ENCODE results near the gene FOXB1.
A peak's percentile ranks its signal among the peaks of the same experiment; 100 is the strongest.

The FOXB1 gene

DNA sequence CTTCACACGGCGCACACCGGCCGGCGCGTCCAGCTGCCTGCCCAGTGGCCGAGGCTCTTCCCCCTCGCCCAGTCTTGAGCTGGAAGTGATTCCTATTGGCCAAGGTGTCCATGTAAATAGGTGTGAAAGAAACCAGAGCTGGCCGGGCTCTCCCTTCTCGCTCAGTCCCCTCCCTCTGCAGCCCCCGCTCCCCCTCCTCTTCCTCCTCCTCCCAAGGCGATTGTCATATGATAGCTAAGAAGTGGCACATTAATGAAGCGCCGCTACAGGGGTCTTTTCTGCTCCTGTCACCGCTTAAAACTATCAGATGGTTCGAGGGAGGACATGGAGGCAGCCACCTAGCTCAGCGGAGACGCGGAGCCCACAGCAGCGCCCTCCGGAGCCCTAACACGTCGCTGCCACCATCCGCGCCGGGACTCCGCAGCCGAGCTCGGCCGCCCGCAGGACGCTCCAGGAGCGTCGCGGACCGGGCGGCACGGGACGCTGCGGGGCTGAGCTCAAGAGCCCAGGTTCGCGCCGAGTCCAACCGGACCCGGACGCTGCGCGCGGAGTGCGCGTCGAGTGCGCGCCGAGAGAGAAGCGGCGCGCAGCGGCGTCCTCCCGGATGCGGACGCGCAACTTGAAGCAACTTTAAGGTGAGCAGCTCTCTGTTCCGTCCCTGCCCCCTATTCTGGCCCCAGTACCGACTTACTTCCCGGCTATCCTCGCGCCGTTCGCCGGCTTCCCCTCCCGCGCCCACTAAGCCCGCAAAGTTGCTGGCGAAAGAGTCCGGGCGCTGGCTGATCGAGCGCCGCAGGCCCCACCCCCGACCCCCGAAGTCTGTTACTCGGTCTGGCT, at the start of gene FOXB1:
FOXB1 (plus strand) TSS at position 303 of the 837 bp plus-strand sequence. CDS start 653 bp downstream, outside the sequence.
- DNase-seq (ENCODE audit: extremely low read depth in 1 of 2, low read depth in 1 of 2) = no peak

DNA sequence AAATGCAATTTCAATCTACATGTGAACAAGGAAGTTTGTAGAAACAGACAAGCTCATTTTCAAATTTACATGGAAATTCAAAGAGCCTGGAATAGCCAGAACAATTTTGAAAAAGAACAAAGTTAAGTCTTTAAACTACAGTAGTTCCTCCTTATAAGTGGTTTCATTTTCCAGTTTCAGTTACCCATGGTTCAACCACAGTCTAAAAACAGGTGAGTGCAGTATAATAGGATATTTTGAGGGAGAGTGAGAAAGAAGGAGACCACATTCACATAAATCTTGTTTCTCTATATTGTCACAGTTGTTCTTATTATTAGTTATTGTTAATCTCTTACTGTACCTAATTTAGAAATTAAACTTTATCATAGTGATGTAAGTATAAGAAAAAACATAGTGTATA, 45.8 kb upstream of the FOXB1 start:
- DNase-seq (ENCODE audit: extremely low read depth in 1 of 2, low read depth in 1 of 2) = no peak

DNA sequence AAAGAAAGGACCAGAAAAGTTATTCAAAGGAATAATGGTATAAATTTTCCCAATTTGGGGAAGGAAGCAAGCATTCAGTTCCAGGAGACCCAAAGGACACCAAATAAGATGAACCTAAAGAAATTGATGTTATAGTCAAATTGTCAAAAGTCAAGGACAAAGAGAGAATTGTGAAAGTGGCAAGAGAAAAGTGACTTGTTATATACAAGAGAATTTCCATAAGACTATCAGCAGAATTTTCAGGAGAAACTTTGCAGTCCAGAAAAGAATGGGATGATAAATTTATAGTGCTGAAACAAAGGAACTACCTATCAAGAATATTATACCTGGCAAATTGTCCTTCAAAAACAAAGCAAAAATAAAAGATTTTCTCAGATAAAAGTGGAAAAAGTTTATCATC, 43.8 kb upstream of the FOXB1 start:
- DNase-seq (ENCODE audit: extremely low read depth in 1 of 2, low read depth in 1 of 2) = no peak

DNA sequence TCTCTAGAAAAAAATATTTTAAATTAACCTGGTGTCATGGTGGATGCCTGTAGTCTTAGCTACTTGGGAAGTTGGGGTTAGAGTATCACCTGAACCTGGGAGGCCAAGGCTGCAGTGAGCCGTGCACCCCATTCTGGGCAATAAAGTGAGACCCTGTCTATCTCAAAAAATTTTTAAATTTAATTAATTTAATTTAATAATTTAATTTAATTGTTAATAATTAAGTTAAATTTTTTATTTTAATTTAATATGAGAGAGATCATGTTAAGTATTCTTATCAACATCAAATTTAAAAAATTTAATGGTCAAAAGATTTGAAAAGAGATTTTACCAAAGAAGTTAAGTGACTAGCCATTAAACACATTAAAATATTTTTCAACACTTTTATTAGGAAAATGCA, 40.8 kb upstream of the FOXB1 start:
- DNase-seq (ENCODE audit: extremely low read depth in 1 of 2, low read depth in 1 of 2) = no peak

DNA sequence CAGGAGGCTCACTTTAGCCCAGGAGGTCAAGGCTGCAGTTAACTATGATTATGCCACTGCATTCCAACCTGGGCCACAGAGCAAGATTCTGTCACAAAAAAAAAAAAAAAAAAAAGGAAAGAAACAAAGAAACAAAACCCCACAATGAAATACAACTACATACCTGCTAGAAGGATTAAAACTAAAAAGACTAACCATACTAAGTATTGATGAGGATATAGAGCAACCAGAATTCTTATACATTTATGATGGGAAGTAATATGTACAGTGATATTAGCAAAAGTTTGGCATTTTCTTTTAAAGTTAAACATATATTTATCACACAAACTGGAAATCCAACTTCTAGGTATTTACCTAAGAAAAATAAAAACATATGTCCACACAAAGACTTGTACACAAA, 40.2 kb upstream of the FOXB1 start:
- DNase-seq (ENCODE audit: extremely low read depth in 1 of 2, low read depth in 1 of 2) = no peak

DNA sequence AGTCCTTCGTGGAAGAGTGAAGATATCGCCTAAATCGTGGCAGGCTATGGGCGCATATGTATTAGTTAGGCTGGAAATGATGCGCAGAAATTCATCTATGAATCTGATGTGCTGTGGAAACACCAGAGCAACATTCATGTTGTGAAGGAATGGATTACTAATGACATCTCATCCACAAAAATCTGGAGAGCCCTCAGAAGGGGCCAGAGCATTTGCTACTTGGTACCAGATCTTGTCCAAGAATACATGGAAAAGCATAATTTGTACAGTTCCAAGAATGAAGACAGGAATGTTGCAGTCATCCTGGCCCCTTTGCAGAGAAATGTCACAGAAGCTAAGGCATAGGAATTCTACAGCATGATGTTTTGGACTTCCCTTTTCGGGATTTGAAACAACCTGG, 38.4 kb upstream of the FOXB1 start:
- no peak for DNase-seq (ENCODE audit: extremely low read depth in 1 of 2, low read depth in 1 of 2)

DNA sequence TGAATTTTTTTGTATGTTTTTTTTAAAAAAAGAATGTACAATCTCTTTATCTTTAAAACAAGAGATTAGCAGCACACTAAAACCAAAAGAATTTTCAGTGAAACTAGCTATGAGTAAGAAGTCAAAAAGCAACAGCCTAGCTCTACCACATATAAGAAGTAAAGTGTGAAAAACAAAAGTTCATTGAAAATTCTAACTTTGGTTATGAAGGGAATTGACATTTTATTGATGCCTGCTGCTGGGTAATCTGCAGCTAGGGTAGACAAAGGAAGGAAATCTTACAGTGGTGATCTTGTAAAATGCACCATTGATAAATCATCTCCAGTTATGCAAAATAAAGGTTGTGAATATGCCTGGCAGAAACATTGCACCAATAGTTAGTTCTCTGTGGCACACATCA, 37.8 kb upstream of the FOXB1 start:
- no peak for DNase-seq (ENCODE audit: extremely low read depth in 1 of 2, low read depth in 1 of 2)

DNA sequence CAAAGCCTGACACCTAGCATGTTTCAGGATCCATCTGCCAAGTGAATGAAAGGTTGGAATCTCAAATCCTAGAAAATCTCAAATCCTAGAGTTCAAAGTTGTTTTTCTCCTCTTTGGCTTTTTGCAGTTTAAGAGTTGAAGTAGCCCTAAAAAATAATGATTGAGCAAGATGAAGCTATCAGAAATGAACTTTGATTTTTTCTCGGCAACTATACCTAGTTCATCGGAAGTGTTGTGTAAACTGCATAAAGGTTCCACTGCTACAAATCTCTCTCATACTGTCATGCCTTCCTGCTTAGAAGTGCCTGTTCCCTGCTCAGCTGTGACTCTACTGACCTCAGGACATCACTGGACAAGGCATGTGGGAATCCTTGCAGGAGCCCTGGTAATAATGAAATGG, 35.8 kb upstream of the FOXB1 start:
- DNase-seq (ENCODE audit: extremely low read depth in 1 of 2, low read depth in 1 of 2) = no peak

DNA sequence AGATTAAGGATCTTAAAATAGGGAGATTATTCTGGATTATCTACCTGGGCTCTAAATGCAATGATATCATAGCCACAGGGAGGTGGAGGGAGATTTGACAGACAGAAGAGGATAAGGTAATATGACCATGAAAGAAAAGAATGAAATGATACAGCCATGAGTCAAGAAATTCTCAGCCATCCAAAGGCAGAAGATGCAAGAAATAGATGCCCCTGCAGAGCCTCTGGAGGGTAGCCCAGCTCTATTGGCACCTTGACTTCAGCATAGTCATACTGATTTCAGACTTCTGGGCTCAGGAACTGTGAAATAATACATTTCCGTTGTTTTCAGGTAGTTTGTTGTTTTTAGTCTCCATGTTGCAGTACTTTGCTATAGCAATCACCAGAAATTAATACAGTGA, 31.9 kb upstream of the FOXB1 start:
- DNase-seq (ENCODE audit: extremely low read depth in 1 of 2, low read depth in 1 of 2) = no peak

DNA sequence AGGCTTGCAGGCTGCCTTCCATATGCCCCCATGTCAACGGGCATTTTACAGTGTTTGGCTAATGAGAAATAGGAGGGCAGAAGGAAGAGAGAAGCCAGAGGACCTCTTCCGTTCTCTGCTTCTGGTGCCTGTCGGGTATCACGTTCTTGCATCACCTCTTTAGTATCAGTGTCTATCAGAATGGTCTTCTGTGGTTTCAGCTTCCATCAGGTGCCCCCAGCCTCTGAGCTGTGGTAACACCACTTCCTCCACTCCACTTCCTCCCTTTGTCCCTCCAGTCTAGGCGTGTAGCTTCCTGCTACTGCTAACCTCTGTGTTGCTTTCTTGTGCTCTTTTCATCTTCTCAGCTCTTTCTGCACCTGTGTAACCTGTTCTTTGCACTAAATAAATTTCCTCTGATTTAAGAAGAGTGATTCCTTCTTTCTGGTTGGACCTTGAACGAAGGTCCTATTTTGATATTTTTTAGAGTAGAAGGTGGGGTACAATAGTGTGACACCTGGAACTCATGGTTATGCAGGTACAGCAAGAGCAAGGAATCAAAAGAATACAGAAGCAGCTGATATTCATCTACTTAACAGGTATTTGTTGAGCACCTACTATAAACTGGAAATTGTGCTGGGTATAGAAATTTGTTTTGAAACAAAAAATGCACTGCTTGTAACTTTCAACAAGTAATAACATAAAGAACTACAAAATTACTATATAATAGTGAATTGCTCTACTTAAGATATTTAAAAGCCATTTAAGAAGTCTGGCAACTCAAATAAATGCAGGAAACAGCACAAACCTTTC, 27.4 kb upstream of the FOXB1 start:
- DNase-seq (ENCODE audit: extremely low read depth in 1 of 2, low read depth in 1 of 2) = peak in 1 of 2 donors; percentile 8

DNA sequence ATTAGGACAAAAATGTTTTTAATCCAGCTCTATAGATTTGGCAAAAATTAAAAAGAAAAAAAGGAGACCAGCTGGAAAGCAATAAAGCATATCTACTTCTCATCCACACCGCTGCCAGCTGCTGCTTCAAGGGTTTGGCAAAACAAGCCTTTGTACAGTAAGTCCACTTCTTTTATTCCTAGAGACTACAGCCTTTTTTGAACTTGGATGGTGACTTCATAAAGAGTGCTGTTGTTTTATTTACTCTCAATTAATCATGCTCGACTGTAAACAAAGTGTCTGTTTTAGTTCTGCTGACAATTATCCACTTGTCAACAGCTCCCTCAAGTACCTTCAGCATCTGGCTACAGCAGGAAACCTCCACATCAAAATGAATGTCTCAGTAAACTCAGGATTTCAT, 12.3 kb upstream of the FOXB1 start:
- DNase-seq (ENCODE audit: extremely low read depth in 1 of 2, low read depth in 1 of 2) = no peak

DNA sequence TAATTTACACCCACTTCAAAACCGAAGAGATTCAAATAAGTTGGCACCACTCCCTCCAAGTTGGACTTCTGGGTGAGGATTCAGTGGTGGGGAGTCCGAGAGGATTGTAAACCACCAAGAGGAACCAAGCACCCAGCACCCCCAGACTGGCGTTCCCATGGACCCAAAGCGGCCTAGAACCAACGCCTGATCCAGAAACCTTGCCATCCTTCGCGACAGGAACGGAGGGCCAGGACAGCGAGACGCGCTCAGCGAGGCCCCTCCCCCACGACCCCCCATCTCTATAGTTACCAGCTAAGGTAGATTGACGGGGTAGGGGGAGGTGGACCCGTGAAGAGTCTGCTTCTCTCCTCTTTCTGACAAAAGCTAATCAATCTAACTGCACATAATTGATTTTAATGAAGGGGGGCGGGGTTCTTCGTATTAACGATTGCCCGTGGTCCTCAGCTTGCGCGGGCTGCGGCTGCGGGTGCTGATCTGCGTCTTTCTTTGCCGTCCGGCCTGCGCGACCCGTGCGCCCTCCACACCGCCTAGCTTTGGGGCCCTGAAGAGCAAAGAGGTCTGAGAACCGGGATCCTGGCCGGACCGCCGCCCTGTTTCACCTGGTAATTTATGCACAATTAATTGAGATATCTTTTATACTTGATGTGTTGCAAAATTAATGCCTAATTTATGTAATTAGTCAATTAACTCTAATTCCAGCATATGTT, 10.9 kb upstream of the FOXB1 start:
- DNase-seq (ENCODE audit: extremely low read depth in 1 of 2, low read depth in 1 of 2) = no peak

DNA sequence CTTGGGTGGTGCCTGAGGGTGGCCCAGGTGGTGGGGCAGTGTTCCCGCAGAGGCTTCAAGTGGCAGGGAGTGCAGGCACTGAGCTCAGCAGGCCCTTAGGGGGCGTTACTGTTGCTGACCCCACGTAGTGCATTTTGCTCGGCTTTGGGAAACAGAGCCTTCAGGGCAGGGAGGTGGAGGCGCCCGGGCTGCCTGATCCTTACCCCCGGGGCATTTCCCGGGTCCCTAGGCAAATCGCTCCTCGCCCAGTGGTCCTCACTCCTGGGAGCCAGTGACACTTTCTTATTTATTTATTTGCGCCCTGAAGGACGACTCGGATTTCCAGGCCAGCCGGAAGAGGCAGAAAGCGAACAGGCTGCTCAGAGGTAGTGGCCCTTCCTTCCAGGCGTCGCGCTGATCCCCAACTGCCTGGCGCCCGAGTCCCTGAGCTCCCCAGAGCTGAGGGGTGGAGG, 10.1 kb upstream of the FOXB1 start:
- no peak for DNase-seq (ENCODE audit: extremely low read depth in 1 of 2, low read depth in 1 of 2)

DNA sequence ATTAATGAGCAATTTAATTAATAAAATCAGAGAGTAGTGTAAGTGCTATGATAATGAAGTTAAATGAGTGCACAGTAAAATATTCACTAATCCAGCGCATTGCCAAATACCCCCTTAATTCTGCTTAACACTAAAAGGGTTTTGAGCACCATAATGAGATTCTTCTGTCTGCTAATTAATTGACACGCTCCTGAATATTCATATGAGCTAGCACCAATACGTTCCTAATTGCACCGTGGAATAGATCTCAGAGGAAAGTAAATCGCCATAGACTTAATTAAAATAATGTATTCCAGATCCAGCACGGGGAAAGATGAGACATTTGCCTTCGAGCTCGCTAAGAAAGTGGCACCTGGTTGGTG, 9.6 kb upstream of the FOXB1 start:
- DNase-seq (ENCODE audit: extremely low read depth in 1 of 2, low read depth in 1 of 2) = no peak

DNA sequence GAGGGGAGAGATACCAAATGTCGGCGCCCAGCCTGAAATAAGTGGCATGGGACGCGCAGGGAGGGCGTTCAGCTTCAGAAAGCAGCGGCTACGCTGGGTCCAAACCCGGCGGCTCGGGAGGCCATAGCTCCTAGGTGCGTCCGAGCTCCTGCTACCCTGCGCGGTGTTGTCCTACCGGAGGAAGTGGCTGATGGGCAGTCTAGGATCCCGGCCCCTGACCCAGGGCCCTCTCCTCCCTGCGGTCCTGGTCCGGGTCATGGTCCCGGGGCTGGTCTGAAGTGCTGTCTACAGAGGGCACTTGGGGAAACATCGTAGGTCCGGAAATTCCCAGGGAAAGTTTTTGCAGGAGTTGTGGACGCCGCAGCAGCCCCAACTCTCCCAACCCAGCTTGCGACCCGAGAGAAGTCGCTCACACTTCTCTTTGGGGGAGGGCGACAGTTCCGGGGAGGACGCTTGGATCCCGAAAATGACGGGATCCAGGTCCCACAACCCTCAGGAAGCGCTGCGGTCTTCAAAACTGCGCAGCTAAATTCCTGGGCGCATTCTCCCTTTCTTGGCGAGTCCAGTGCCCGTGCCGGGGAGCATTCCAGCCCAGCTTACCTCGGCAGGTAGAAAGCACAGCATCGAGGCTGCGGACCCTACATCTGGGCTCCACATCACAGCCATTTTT, 9.1 kb upstream of the FOXB1 start:
- DNase-seq (ENCODE audit: extremely low read depth in 1 of 2, low read depth in 1 of 2) = no peak

DNA sequence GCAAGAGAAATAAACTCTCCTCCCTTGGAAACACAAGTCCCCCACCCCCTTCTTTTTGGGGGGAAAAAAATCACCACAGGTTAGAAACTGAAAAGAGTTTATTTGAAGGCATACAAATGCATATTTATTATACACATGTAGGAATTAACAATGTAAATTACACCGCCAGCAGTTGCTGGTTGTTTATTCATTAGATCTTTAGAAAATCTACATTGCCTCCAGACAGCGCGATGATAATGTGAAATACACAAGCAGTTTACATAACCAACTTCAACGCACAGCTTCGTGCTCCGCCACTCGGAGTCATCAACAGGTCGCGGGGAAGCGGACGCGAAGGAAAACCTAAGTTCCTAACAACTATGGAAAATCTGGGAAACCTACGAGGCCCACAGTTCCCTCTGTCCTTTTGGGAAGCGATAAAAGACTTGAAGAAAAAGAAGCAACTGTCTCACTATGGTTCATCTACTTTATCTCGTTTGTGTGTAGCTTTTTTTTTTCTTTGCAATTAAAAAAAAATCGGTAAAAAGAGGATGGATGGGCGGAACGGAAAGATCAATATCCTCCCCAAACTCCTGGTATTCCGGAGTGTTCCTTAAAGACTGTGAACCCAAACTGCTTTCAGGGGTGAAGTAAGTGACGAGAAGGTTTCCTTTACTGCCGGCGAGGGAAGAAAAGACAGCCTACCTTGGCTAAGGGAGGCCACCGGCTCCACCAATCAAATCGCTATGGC, 8.4 kb upstream of the FOXB1 start:
- no peak for DNase-seq (ENCODE audit: extremely low read depth in 1 of 2, low read depth in 1 of 2)

DNA sequence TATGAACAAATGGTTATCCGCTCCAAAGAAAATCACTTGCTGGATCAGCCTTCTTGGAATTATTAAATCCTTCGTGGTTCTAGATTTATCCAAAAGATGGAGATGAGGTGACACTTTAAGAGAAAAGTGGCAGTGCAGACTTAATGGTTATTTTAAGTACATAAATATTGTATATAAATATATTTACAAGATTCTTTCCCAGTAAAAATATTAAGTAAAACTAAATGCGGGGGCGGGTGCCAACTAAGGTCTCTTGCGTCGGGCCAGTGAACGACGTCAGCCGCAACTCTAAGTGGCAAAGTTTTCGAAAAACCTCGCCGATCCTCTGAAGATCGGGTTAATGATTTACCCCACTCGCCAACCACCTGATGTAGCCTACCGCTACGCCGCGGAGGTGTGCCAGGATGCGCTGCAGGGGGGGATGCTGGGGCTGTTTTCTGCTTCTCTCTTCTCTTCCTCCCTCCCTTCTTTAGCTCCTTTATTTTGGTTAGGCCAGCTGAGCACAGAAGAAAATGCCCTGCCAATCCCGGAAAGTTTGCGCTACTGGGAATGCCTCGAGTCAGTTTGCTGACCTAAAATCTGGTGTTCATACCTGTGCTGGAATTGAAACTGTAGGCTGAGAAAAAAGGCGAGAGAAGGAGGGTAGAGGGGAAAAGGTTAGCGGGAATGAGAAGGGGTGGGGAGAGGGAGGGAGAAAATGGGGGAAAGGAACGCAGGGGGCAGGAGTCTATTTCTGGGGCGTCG, 7.6 kb upstream of the FOXB1 start:
- no peak for DNase-seq (ENCODE audit: extremely low read depth in 1 of 2, low read depth in 1 of 2)

DNA sequence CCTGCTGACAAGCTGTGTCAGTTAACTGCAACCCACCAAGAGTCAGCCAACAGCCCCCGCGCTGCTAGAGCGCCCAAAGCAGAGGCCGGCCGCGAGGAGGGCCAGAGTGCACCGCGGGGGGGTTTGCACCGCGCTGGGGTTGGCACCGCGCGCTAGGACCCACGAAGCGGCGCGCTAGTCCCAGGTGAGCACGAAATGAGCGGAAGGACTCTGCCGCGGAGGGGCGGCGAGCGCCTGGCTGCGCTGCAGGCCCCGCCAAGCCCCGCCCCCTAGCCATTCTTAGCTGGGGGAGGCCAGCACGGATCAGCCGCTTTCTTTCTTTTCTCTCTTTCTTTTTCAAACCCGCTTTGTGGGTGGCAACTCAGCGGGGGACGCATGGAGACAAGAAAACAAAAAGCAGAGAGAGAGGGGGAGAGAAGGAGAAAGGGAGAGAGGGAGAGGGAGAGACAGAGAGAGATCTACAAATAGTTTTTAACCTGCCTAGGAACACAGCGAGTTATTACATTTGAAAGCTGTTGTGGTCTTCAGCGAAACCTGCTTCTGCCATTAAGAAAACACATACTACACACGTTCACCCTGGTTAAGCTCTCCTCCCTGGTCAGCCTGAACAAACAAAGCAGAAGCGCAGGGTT, 6.9 kb upstream of the FOXB1 start:
- no peak for DNase-seq (ENCODE audit: extremely low read depth in 1 of 2, low read depth in 1 of 2)

DNA sequence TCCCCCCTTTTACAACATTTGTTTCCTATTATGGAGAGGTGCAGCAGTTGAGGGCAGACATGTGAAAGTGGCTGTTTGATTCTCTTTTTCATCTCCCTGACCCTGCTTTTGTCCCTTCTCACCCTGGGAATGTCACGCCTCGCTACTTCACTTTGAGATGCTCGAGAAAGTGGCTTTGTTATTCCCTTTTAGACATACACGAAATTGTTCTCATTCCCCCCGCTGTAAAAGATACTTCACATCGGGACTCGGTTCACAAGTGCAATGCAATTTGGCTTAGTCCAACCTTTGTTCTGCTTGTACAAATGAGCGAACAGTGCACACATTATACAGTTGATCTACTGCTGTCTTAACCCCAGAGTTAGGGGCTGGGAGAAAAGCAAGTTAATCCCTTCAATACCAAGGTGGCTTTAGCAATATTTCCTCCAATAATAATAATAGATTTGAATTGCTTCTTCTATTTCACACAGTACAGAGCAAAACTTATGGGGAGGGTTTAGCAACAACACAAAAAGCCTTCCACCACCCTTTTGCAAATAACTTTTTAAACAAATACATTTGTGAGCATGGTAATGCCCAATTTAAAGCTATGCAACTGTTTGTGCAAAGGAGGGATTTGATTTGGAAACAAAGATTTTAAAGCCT, 5.7 kb upstream of the FOXB1 start:
- no peak for DNase-seq (ENCODE audit: extremely low read depth in 1 of 2, low read depth in 1 of 2)
